ENCODE data around the gene MTHFD1L. TPM values are rescaled to one million over a fixed set of nuclear protein-coding genes. Genes with fewer than 3 reads are reported as not detected.
A peak's percentile ranks its signal among the peaks of the same experiment; 100 is the strongest.
"Not testable (repeated sequence)": the region's sequence is repeated elsewhere in the genome, so short reads cannot be mapped to it uniquely, and the experiment has no call there.

Gene MTHFD1L
- total RNA-seq, 1 experiment from 2014 or later = 38.1 TPM

DNA sequence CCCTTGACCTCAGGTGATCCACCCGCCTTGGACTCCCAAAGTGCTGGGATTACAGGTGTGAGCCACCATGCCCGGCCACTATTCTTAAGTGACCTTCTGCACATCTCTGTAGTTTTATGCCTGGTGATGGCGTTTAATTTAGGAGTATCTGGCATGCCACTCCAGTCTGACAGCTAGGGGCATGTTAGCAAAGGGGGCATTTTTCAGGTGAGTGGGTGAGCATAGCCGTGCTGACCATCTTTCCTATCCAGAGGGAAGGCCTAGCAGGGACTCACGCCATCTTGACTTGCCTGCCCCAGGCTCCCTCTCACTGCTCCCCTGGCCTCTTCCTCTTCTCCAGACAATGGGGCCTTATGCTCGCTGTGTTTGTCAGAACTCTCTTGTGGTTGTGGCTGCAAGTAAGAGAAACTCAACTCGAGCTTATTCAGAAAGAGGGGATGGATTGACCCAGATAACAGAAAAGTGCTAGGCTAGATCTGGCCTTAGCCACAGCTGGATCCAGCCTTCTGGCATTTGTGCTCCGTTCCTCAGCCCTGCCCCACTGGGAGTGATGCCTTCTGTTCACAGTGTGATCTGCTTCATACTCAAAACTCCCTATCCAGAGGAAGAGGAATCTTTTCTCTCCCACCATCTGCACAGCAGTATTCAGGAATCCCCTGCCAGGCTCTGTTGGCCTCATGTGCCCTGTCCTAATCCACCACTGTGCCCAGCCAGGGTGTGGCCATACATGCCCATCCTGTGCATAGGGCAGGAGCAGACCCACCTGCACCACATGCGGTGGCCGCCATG, 199.7 kb downstream of the MTHFD1L start:
- DNase-seq (ENCODE audit: low read depth) = no peak

DNA sequence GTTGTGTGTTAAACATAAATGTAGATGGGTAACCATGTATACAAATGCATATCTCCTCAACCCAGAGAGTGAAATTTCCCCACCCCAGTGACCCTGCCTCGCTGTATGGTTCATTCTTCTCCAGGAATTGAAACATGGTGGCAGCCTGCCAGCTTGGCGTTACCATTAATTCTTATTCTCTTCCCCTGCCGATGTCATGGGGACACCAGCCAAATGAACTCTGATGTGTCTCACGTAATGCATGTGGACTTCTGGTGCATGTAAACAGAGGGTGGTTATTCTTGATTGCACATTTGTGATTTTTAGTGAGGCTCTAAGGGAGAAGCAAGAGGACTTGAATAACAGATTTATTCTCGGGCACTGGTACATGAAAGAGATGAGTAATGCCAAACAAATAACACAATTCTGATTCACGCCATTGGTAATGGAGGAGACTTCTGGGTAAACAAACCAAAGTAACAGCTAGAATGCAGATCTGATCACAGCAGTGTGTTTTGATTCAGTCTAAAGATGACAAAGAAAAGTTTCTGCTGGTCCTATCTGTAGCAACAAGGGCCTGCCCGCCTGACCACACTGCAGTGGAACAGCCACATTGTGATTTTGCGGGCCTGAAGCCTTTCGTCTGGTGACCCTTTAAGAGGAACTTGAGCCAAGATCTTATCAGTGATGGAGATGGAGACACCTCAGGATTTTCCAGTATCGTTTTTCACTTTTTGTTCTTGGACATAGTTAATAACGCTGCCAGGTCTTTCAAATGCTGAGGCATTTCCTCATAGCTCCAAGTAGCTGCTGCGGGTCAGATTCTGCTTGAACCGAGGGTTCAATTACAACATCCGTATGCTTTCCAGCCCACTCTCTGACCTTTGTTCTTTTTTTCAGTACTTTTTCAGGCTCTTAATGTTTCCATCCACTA, 202.4 kb downstream of the MTHFD1L start:
- DNase-seq (ENCODE audit: low read depth) = peak; percentile 95

DNA sequence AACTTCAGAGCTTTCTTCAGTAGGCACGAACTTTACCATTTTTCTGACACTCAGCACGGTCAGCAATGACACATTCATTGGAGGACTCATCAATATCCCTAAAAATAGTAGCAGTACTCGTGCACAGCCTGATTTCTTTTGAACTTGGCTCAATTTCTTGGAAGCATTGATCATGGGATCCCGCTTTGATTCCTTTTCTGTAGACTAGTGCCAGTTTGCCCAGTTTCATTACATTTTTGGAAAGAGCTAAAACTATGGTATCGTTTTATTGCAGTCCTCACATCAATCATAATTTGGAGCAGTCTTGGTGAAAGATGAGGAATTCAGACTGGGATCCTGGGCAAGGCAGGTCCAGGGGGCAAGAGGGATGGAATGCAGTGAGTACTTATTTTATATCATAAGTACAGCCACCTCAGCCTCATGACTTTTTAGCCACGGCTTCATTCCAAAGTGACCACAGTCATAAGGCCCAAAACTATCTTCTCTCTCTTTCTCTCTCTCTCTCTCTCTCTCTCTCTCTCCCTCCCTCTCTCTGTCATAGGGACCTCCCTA, 203.3 kb downstream of the MTHFD1L start:
- DNase-seq (ENCODE audit: low read depth) = peak; percentile 71

DNA sequence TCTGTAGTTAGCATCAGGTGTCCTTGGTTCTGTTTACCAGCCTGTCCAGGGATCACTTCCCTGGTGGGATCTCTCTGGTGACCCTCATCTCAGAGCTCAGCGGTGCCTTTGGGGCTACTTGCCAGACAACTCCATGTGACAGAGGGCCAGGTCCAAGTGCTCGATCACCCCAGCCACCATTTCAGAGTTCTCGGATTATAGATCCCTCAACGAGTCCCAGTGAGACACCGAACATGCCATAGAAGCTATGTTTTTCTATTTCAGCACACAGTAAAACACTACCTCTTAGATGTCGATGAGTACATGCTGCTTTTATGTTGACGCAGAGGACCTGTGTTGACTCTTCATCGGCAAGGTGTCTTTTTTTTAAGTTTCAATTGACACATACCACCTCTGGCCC, 204.1 kb downstream of the MTHFD1L start:
- no peak for DNase-seq (ENCODE audit: low read depth)

DNA sequence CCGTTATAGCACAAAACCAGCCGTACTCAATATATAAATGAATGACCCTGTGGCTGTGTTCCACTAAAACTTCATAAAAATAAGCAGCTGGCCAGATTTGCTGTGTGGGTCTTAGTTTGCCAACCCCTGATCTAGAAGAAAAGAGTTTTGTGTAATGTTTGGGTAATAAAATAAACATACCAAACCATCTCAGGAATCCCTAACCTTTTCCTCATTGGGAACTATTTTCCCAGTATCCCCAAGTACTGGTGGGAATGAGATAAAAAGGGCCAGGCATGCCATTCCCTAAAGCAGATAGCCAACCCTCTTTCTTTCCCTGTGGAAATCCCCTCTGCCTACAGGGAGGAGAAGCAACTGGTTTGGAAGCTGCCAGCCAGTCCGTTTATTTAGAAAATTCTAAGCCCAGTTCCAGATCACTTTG, 205.1 kb downstream of the MTHFD1L start:
- DNase-seq (ENCODE audit: low read depth) = peak; percentile 34

DNA sequence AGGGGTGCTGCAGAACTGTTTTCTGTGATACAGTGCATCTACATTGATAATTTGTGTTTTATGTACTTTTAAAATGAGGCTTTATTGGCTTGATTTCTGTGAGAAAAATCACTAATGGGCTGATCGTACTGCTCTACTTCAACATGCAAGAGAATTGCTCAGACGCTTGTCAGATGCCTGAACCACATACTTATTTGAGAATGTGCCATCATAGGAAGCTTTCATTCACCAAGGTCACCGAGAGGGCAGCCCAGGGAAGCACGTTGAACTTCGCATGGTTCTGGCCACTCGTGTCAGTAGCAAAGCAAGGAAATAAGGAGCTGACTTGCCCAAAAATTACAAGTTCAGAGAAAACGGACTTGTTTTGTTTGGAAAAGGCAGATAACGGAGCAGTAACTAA, 205.8 kb downstream of the MTHFD1L start:
- peak; percentile 88 for DNase-seq (ENCODE audit: low read depth)

DNA sequence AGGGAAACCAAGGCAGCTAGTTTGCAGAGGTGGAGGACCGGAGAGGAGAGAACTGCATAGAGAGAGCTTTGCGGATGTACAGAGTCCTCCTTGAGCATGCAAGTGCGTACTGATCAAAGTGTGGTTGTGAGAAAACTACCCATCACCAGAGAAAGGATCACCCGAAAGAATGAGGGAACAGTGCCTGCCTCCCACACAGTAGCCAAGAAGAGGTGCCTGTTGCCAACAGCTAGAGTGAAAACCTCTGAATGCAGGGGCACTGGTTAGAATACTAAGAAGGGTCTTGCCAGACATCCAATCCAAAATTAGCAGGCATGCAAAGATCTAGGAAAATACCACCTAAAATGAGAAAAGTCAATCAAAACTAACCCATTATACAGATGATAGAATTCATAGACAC, 207.6 kb downstream of the MTHFD1L start:
- no peak for DNase-seq (ENCODE audit: low read depth)

DNA sequence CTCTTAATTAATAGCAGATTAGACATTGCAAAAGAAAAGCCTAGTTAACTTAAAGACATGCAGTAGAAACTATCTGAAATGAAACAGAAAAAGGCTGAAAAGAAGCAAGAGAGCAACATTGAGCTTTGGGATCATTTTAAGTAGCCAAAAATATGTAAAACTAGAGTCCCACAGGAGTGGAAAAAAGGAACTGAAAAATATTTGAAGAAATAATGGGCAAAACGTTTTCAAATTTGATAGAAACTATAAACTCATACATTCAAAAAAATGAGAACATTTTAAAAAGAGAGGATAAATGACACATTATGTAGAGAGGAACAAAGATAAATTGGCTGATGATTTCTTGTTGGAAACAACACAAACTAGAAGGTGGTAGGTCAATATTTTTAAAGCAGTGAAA, 208.2 kb downstream of the MTHFD1L start:
- no peak for DNase-seq (ENCODE audit: low read depth)

DNA sequence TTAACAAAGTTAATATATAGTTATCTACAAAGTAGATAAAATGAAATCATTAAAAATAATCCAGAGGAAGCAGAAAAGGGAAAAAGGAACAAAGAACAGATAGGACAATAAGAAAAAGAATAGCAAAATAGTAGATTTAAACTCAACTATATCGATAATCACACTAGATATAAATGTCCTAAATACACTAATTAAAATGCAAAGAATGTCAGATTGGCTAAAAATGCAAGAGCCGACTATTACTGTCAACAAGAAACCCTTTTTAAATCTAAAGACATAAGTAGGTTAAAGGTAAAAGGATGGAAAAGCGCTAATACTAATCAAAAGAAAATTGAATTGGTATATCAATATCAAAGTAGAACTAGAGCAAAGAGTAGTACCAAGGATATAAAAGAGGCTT, 209.5 kb downstream of the MTHFD1L start:
- no peak for DNase-seq (ENCODE audit: low read depth)

DNA sequence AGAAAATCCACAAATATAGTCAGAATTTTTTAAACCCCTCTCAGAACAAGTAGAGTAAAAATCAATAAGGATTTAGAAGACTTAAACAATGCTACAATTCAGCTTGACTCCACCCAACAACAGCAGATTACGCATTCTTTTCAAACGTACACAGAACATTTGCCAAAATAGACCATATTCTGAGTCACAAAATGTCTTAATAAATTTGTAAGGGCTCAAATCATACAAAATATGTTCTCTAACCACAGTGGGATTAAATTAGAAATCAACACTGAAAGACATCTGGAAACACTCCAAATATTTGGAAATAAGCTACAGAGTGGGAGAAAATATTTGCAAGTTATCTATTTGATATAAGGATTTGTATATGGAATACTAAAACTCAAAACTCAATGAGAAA, 210.0 kb downstream of the MTHFD1L start:
- peak; percentile 81 for DNase-seq (ENCODE audit: low read depth)

DNA sequence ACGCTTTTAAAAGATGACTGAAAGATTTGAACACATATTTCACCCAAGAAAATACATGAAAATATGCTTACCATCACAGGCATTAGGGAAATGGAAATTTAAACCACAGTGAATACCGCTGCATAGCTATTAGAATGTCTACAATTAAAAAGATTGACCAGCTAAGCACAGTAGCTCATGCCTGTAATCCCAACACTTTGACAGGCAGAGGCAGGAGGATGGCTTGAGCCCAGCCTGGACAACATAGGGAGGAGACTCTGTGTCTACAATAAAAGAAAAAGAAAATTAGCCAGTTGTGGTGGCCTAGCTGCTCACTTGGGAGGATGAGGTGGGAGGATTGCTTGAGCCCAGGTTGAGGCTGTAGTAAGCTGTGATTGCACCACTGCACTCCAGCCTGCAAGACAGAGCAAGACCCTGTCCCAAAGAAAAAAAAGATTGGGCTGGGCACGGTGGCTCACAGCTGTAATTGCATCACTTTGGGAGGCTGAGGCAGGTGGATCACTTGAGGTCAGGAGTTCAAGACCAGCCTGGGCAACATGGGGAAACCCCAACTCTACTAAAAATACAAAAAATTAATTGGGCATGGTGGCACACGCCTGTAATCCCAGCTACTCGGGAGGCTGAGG, 210.5 kb downstream of the MTHFD1L start:
- DNase-seq (ENCODE audit: low read depth) = peak; percentile 56

DNA sequence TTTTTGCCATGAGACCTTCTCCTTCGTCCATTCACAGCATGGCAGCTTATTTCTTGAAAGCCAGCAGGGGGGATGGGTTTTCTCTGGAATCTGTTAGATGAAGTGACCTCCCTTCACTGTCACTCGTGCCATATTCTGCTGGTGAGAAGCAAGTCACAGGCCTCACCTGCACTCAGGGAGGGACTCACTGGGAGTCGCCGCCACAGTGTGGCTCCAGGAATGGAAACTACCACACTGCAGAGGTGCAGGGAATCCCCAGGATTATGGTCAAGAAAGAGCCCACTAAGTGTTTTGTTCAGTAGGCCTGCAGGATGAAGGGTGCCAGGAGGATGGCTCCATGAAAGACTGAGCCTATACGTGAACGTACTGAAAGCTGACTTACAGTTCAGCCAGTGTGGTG, 213.2 kb downstream of the MTHFD1L start:
- no peak for DNase-seq (ENCODE audit: low read depth)

DNA sequence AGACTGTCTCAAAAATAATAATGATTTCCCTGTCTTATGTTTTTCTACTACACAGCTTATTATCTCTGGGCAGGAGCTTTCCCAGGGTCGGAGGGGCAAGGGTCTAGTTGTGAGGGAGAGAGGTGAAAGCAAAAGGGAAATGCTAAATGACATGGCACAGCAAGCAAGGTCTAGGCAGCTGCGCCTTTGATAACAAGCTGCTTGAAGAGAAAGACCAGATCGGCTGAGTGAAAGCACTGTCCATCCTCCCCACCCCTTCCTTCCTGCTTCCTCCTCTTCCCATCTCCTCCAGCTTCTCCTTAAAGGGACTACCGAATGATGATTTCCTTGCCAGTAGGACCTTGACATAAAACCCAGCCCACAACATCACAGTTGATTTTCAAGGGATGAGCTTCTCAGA, 216.2 kb downstream of the MTHFD1L start:
- DNase-seq (ENCODE audit: low read depth) = no peak

DNA sequence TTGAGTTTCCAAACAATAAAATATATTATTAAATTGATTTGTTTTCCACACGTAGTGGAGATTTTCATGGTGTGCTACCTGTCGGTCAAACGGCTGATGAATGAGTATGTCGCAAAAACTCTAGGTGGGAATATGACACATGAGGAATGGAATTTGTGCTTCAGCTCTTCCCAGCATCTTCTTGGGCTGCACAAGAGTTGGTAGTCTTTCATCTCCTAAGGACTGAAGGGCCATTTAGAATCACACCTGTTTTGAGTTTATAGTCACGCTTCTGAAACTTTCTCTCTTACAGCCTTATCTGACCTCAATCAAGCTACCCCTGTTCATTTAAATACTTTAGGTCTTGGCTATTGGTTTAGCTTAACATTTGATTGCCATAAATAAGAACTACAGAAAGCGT, 216.6 kb downstream of the MTHFD1L start:
- no peak for DNase-seq (ENCODE audit: low read depth)

DNA sequence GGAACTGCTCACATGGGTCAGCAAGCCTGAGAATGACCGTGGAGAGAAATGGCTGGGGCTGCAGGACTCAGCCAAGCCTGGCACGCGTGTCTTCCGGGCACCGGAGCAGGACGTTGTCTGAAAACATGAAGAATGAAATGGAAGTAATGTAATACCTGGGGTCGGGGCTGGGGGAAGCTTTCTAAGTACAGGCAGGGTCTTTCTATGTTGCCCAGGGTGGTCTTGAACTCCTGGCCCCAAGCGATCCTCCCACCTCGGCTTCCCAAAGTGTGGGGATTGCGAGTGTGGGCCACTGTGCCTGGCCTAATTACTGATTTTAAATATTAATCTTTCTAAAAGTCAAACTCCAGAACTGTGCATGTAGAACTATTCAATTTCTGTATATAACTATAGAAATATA, 218.8 kb downstream of the MTHFD1L start:
- DNase-seq (ENCODE audit: low read depth) = no peak

DNA sequence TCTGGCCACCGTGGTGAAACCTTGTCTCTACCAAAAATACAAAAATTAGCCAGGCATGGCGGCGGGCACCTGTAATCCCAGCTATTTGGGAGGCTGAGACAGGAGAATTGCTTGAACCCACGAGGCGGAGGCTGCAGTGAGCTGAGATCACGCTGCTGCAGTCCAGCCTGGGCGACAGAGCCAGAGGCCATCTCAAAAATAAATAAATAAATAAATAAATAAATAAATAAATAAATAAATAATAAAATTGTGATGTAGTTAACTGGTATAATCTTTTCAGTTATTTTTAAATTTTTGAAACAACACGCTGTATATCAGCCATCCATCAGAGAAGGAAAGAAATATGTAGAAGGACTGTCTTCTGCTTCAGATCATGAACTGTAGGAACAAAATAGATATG, 221.6 kb downstream of the MTHFD1L start:
- not testable (repeated sequence) for DNase-seq (ENCODE audit: low read depth)

DNA sequence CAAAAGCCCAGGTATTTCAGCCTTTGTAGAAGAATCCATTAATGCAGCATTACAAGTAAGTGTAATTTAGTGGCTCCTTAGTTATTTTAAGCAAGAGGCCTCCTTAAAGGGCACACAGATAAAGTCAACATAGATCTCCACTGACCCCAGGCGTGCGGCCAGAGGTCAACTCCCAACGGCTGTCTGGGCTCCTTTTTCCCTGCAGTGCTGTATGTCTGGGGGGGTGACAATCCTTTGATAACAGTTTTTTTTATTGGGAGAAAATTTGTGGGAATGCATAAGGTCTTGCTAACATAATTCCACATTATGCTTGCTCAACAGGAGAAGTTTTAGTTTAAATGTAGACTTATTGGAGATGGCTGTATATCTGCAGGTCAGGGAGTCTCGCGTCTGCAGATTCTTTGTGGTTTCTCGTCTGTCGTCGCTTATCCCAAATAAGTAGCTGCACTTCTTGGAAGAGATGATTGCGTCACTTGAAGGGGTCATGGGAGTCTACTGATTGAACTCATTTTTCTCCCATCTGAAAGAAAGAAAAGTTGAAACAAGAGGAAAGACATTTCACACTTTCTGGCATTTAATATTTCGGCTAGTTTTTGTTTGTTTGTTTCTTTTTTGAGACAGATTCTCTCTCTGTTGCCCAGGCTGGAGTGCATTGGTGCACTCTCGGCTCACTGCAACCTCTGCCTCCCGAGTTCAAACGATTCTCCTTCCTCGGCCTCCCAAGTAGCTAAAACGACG, 222.5 kb downstream of the MTHFD1L start:
- DNase-seq (ENCODE audit: low read depth) = no peak

DNA sequence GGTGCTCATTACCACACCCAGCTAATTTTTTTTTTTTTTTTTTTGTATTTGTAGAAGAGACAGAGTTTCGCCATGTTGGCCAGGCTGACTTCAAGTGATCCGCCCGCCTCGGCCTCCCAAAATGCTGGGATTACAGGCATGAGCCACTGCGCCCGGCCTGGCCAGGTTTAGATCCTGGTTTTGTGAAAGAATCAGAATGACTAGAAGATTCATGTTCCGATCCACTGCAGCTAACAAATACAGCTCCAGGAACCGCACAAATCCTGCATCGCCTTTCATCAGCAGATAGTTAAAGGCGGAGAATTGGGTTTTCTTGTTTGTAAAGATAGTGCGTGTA, 223.1 kb downstream of the MTHFD1L start:
- DNase-seq (ENCODE audit: low read depth) = no peak

DNA sequence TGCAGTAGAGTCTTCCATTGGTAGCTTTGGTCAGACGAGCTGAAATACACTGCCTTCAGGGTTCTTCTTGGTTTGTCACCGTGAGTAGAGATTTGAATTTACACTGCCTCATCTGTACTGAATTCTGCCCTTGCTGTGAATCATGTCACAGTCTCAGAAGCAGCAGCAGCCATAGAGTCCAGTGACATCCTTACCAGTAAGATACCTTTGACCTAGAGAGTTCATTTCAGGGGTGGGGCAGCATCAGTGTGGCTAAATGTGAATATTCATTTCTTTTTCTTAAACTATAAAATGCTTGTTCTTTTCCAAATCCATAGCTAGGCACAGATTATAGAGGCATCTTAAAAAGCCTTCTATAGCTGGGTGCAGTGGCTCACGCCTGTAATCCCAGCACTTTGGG, 223.5 kb downstream of the MTHFD1L start:
- no peak for DNase-seq (ENCODE audit: low read depth)

DNA sequence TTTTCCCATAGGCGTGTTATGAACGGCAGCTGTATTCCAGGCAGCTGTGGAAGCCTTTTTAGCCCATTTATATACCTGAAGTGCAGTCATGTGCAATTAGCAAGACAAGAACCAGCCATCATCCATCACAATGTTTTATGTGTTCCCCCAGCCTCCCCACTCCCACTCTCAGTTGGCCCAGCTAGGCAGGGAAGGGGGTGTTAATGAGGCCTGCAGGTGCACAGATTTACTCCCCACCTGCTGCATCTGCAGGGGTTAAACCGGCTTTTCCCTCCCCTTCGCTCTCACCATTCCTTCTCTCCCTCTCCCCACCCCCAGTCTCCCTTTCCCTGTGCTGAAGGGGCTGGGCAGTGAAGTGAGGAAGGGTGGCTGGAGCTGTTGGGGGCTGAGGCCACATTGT, 224.5 kb downstream of the MTHFD1L start:
- DNase-seq (ENCODE audit: low read depth) = no peak

DNA sequence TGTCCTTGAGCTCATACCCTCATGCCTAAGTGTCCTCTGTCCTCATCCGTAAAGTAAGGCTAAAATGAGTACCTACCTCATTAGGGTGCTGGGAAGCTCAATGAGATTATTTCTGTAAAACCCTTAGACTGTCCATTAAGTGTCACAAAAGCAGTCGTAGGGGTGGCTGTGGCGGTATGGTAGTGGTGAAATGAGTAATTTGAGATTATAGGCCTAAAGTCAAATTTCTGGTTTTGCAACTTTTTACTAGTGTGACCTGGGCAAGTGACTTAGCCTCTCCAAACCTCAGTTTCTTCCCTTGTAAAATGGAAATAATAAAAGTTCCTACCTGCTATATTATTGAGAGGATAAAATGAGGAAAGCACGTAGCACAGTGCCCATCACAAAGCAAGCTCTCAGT, 226.1 kb downstream of the MTHFD1L start:
- no peak for DNase-seq (ENCODE audit: low read depth)
